DMS114 treated with DMSO at 0.1 percent for 48 hours (cell line): ENCODE results near the gene GATB.
"Not testable (repeated sequence)": the region's sequence is repeated elsewhere in the genome, so short reads cannot be mapped to it uniquely, and the experiment has no call there.

Experiments used
- DNase-seq: peaks from one replicate; lab custom pipeline; 2025; ENCODE audit not compliant: unreplicated experiment; lab: John Stamatoyannopoulos, UW

The GATB gene

DNA sequence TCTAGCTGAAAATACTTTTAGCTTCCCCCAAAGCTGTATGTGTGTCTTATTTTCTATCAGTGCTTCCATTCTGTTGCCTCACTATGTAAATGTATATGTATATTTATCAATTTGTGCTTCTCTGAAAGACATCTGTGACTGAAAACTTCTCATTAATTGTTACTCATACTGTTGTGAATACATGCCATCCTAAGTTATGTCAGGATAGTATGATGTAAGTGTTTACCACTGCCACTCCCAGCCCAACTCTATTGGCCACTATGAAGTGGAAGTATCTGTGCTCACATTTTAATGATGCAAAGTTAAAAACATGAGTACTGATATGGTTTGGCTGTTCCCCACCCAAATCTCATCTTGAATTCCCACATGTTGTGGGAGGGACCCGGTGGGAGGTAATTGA lies 24.4 kb downstream of the GATB start:
- DNase-seq: no peak

DNA sequence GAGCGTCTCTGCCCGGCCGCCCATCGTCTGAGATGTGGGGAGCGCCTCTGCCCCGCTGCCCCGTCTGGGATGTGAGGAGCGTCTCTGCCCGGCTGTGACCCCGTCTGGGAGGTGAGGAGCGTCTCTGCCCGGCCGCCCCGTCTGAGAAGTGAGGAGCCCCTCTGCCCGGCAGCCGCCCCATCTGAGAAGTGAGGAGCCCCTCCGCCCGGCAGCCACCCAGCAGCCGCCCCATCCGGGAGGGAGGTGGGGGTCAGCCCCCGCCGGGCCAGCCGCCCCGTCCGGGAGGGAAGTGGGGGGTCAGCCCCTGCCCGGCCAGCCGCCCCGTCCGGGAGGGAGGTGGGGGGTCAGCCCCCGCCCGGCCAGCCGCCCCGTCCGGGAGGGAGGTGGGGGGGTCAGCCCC lies 29.1 kb downstream of the GATB start:
- DNase-seq: not testable (repeated sequence)

DNA sequence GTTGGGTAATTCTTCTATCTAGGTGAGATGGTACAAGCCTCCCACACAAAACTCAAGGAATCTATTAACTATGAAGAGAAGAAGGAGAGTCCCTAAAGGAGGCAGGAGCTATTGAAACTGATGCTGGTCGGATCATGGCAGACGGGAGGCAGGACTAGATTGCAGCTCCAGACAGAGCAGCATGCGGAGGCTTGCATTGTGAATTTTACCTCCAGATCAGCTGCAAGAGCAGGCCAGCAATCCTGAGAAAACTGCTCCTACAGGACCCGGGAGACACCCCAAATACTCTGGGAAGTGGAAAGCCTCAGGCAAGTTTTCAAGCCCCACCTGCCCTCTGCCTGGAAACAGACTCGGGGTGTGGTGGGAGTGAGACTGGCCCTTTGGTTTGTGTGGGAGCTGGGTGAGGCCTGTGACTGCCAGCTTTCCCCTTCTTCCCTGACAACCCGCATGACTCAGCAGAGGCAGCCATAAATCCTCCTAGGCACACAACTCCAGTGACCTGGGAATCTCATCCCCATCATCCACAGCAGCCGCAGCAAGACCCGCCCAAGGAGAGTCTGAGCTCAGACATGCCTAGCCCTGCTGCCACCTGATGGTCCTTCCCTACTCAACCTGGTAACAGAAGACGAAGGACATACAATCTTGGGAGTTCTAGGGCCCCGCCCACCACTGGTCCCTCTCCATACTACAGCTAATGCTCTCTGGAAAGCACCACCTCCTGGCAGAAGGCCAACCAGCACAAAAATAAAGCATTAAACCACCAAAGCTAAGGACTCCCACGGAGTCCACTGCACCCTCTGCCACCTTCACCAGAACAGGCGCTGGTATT lies 30.9 kb downstream of the GATB start:
- DNase-seq: no peak

DNA sequence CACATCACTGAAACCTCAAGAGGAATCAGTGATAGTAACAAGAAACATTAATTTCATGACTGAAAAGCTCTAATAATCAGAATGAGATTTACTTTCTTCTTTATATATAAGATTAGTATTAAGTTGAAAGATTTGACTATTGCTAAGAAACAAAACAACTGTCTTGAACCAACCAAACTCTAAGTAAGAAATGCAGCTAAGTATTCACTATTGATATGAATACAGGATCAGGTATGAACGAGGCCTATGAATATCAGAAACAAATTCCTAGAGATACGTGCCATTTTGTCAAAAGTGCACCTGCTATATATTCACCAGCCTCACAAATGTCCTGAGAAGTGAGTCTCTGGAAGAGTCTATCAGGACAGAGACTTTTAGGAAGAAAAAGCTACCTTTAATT lies 32.1 kb downstream of the GATB start:
- DNase-seq: no peak

DNA sequence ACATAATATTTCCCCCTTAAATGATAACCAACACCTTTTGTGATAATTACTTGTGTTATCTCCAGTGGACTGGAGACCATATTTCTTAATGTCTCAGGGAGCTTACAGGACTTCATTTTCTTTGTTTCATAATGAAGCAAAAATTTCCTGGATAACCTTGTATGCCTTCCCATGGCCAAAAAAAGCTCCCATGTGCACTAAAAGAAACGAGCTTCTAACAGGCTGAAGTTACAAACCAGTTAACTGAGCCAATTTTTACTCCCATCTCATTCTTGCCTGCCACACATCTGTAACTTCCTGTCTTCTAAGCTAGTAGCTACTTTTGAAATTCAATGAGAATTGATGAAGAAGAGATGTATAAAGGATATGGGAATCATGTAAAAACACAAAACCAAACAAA lies 32.8 kb downstream of the GATB start:
- DNase-seq: no peak

DNA sequence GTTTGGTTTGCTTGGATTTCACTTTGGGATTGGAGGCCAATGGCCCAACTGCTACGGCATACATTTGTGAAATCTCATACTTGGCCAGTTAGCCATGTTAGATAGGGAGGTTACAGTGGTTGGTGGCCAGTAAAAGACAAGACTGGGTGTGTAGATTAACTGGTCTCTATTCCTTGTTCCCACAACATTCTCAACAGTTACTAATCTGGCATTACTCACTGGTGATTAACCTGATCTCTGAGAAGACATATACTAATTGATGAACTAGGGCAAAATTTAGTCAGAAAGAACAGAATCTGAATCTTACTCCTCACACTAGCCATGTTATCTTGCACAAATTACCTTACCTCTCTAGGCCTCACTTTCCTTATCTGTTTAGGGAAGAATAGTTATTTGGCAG lies 33.4 kb downstream of the GATB start:
- DNase-seq: no peak

DNA sequence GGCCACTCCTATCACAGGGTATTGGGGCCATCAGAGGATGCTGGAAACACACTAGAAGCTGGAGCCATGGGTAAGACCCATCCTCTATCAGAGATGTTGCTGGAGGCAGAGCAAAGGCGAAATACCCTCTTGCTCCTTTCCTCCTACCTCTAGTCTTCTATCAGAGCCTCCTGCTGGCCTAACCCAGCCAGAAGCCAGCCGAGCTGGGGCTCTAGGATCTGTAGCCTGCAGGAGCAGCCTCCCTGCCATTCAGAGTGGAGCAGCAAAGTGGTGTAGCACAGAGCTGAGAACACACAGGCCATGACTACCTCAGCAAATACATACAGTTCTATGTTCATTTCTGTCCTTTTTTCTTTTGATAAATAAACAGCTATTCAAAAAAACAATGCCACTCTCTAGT lies 35.7 kb downstream of the GATB start:
- DNase-seq: no peak

DNA sequence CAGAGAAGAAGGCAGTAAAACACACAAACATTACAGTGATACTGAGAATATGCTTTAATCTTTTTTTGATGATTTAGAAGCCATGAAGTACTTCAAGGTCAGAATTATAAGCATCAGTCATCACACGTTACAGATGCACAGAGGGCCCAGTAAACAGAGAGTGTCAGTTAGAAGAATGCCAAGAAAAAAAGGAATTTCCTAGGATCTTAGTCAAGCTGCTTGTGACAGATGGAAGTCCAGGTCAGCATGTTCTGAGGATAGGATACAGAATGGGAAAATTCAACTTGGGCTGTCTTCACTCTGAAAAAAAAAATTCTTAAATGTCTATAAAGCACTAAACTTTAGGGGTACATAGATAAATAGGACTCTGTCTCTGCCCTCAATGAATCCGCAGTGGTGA lies 38.9 kb downstream of the GATB start:
- no peak for DNase-seq

DNA sequence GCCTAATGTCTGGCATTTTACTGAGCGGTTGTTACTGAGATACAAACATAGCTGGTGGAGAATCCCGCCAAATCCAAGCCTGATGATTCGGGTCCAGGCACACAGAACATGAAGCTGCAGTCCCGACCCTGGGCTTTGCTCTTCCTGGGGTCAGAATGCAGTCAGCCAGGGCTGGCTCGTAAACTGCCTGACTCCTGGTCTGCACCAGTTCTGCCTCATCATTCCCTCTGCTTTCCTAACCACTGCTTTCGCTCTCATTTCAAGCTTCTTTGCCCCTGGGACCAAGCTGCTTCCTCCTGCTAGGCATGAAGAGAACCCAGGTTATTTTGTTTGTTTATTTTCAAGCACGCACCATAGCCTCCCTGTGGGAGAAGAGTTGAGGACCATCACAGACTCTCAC lies 39.3 kb downstream of the GATB start:
- DNase-seq: no peak

DNA sequence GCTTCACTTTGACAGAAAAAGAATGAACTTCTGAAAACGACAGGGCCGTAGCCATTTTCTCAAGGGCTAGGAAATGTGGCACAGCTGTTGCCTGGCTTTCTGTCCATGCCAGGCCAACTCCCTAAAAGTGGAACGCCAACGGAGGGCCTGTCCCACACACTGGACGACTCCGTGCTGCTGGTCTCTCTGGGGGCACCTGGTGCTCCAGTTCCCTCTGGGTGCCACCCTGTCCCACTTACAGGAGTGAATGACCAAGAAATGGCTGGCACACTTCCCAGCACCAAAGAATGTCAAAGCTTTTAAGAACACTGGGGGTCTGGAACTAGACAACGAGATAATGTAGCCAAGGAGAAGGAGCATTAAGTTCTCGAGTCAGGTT lies 40.9 kb downstream of the GATB start:
- DNase-seq: no peak

DNA sequence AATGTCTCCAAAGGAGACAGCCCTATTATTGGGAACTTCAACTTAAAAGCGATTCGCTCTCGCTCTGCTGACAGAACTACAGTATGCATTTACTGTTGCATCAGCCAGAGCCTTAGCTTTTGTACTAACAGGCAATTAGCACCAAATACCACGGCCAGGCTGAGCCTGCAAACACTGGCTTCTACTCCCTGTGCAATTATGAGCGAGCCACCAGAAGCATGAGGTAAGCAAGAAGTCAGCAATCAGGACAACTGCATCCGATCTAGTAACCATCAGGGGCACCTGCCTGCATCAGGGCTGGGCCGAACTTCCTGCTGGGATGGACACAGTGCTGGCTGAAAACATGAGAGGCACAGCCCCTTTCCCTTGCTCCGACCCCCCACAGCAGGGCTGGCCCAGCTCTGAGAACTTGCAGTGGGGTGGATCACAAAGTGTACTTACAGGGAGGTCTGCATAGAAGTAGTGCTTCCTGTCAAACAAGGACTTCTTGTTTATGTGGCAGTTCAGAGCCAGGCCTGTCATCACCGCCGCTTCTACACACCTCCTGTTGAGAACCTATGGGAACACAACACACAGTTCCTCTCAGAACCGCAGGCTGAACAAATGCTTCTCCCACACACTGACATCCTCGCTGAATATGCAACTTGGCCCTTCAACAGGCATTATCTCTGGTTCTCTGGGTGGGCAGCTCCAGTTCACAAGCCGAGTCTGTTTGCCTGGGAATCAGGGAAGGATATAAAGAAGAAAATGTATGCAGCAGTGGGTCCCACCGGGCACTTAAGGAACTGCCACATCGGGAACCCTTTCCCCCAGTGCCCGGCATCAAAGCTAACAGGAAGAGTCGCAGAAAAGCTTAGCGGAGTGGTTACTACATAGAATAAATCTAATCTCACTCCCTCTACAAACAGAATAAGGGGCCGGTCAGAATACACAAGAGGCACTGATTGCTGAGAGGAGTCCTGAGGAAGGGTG lies 41.5 kb downstream of the GATB start:
- DNase-seq: no peak

DNA sequence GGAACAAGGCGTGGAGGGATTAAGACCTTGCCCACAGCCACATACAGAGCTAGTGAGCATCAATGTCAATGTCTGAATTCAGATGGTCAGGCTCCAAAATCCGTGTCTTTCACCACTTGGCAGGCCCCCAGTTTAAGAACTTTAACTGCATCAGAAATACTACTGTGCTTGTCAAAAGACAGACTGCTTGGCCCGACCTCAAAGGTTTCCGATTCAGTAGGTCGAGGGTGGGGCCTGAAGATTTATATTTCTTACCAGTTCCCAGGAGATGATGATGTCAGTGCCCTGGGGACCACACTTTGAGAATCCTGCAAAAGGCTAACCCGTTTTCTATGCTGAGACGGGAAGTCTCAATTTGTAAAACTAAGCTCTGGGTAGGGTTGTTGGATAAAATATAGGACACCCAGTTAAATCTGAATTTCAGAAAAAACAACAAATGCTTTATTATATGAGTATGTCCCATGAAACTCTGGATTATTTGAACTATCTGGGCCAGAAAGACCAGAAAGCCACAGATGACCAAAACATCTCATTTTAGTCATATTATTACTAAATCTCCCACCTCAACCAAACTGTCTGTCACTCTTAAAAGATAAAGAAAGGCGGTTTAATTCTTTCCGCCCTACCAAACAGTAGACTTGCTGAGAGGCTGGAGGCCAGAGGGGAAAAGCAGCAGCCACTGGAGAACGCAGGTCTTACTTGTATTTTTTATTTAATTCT lies 42.7 kb downstream of the GATB start:
- DNase-seq: no peak

DNA sequence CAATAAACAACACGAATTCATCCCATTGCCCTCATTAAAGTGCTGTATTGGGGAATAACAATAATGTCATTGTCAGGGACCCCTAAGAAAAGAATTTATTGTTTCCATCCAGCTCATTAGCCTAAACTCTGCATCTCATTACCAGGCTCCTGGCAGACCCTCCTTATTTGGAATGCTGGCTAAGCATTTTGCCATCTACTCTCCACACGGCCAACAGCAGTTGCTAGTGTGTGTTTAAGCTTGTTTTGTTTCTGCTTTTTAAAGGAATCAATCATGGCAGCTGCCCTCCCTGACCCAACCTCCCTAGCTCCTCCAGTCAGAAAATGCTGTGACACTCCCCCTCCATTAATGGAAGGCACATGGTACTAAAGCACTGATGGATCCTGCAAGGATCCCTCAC lies 43.5 kb downstream of the GATB start:
- DNase-seq: no peak

DNA sequence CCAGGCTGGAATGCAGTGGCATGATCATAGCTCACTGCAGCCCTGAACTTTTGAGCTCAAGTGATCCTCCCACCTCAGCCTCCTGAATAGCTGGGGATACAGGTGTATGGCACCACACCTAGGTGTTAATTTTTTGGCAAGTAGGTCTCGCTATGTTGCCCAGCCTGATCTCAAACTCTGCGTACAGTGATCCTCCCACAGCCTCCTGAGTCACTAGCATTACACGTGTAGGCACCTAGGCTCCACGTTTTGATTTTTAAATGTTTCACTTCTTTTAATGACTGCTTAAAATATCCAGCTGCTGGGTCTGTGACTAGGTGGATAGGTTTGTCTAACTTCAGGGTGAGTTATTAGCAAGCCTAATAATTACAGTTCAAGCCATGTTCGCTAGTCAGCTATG lies 44.5 kb downstream of the GATB start:
- no peak for DNase-seq

DNA sequence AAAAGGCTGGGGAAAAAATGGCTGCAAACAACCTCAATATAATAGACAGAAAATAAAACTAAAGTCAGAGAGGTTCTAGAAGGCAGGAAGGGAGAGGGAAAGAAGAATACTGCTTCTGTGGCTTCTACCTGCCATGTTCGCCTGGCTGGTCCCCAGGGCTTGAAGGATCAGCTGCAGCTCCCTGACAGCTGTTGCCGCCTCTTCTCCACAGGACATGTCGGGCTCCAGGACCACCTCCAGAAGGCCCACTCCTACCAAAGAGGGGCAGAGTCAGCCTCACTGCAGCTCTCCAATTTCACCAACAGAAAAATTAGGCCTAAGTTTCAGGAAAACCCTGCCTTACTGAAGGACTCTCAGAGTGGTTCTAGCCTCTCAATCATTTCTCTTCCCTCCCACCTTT lies 44.9 kb downstream of the GATB start:
- no peak for DNase-seq

DNA sequence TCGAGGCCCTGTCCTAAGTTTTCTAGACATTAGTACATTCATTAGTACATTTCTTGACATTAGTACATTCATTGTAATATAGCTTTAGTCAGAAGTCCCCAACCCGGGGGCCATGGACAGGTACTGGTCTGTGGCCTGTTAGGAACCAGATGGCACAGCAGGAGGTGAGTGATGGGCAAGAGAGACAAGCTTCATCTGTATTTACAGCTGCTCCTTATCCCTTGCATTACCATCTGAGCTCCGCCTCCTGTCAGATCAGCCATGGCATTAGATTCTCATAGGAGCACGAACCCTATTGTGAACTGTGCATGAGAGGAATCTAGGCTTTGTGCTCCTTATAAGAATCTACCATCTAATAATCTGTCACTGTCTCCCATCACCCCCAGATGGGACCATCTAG lies 48.0 kb downstream of the GATB start:
- DNase-seq: no peak

DNA sequence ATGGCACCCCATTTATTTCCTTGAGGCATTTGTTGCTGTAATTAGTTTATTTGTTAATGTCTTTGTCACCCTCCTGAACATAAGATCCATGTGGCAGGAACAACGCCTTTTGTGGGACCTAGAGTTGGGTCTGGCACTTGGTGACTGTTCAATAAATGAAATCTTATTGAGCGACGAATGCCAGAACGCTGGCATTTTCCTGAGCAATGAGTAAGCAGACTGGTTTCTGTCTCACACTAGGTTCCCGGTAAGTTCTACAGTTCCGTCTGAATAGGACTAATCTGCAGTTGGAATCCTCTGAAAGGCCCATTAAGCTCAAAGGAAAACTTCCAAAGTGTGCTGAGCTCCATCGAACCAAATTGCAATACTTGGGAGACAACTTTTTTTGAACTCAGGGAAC lies 49.2 kb downstream of the GATB start:
- DNase-seq: no peak

DNA sequence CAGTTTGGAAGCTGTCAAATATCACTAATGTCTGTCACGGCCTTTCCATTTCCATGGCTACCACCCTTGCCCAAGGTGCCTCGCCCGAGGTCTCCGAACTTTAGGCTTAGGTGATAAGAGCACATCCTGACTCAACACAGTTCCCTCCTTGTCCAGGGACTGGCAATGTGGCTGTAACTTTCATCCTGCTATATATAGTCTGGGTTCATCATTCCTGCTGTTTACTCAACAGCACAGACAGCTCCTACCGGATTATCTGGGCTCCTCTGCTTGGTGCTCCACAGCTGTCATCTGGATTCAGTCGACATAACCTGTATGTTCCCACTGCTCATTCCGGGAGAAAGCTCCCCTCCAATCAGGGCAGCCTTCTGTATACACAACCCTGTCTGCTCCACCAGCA lies 51.2 kb downstream of the GATB start:
- DNase-seq: no peak

DNA sequence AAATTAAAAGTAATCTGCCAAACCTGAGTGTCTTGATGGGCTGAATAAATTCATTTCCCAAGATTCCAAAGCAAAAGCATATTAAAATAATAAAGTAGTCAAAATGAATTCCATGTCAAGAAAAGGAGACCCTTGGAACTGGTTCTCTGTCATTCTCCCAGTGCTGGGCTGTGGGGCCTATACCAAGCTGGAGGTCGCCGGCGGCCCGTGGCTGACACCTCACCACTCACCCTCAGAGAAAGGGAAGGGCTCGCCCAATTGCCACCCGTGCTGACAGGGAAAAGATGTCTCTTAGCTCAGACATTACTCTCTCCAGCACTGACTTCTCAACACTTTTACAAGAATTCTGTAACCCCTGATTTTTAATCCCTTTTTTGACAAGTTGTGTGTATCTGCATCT lies 51.7 kb downstream of the GATB start:
- no peak for DNase-seq

DNA sequence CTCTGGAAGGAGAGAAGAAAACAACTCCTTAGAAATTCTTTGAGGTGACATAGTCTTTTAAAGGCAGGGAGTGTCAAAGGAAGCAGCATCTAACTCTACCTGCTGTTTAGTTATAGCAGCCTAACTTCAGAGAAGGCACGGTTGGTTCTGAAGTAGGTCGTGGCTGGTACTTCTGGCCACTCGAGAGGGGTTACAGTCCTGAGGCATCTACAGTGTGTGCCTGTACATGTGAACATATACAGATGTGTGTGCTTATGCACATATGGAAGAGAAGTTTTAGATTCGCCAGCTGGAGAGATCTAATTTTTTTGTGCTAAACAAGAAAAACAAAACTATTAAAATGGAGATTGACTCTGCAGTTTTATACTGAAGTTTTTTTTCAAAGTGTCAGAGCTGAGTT lies 52.7 kb downstream of the GATB start:
- DNase-seq: no peak

DNA sequence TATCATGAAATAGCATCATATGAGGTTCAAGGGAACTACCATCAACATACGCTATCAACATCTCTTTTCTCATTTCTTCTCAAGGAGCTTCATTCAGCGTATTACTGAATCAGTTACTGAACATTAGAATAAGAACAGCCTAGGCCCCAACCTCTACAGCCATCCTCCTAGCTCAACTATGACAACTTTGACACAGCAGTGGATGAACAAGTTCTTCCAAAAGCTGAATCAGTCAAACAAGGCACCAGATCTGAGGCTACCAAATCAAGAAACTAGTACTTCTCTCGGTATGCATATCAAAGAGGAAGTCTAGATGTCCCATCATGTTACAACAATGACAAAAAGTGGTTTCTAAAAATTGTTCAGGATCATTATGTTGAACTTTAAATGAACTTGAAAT lies 57.4 kb downstream of the GATB start:
- no peak for DNase-seq

DNA sequence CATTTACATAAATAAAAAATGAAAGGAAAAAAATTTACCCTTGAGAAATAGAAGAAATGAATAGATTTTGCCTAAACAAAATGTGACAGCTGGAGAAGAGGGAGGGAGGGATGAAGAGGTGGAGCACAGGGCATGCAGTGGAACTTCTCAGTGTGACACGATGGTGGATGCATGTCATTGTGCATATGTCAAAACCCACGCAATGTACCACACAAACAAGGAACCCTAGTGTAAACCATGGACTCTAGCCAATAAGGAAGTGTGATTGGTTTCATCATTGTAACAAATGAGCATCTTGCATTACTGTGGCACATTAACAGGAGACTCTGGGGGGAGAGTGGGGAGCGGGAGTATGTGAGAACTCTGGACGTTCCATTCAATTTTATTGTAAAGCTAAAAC lies 58.6 kb downstream of the GATB start:
- DNase-seq: no peak
